IMR-90 (cell line): Measurements from ENCODE around the gene BRF1. TPM values are rescaled to one million over a fixed set of nuclear protein-coding genes. Genes with fewer than 3 reads are reported as not detected.
A peak's percentile ranks its signal among the peaks of the same experiment; 100 is the strongest.

Experiments used
- ATAC-seq: fragments of 200-7000 bp; cut with Tn5 transposase; 2 replicates; pipeline ENCODE4 v1.9.1; 2020; ENCODE audit warnings: low read depth, mild to moderate bottlenecking, moderate library complexity
- BruUV-seq: library from RNA; stranded (reverse); fragments of 400-500 nt; replicated peaks from 2 replicates; lab custom pipeline; 2021; lab: Mats Ljungman, UMichigan
- CTCF ChIA-PET: fragments of 300-600 bp; formaldehyde crosslinking; extraction: SDS; loops from one replicate; lab custom pipeline; 2021; ENCODE audit warnings: antibody characterized with exemption; lab: Yijun Ruan, JAX
- POLR2A ChIA-PET: fragments of 300-600 bp; sonication (Branson Sonifier 250); formaldehyde crosslinking; loops from one replicate; lab custom pipeline; 2022; ENCODE audit warnings: antibody characterized with exemption; ENCODE audit not compliant: unreplicated experiment; lab: Charles Lee
- DNase-seq: peaks from one replicate; pipeline ENCODE4 v3.0.0; 2013
- H2AFZ ChIP-seq: replicated peaks from 2 replicates; pipeline ENCODE3; 2013; ENCODE audit warnings: low read length, mild to moderate bottlenecking; ENCODE audit not compliant: poor library complexity
- H2AK5ac ChIP-seq: 2 replicates; pipeline ENCODE4 v1.6.1; 2013; ENCODE audit warnings: low read depth, low read length, inconsistent platforms
- H2AK9ac ChIP-seq: replicated peaks from 2 replicates; pipeline ENCODE3; 2013; ENCODE audit warnings: mild to moderate bottlenecking, low read depth, low read length, moderate library complexity; ENCODE audit not compliant: poor library complexity
- H2BK120ac ChIP-seq: 2 replicates; pipeline ENCODE4 v1.6.1; 2013; ENCODE audit warnings: low read depth, low read length, inconsistent platforms
- H2BK15ac ChIP-seq: 3 replicates; pipeline ENCODE4 v1.6.1; 2013; ENCODE audit warnings: low read depth, low read length, inconsistent platforms
- H2BK20ac ChIP-seq: 2 replicates; pipeline ENCODE4 v1.6.1; 2013; ENCODE audit warnings: low read depth, mild to moderate bottlenecking, inconsistent platforms, low read length, moderate library complexity
- H2BK5ac ChIP-seq: 2 replicates; pipeline ENCODE4 v1.6.1; 2013; ENCODE audit warnings: mild to moderate bottlenecking, low read depth, low read length, inconsistent platforms; ENCODE audit not compliant: poor library complexity, severe bottlenecking
- H3K14ac ChIP-seq: replicated peaks from 2 replicates; pipeline ENCODE4 v1.6.1; 2013; ENCODE audit warnings: low read depth, low read length, inconsistent platforms
- H3K18ac ChIP-seq: 2 replicates; pipeline ENCODE4 v1.6.1; 2013; ENCODE audit warnings: low read depth, low read length, control low read depth
- H3K23ac ChIP-seq: 2 replicates; pipeline ENCODE4 v1.6.1; 2013; ENCODE audit warnings: low read depth, low read length, inconsistent platforms
- H3K27ac ChIP-seq: 2 replicates; pipeline ENCODE4 v1.5.1; 2013; ENCODE audit warnings: mild to moderate bottlenecking, control low read depth, low read length; ENCODE audit not compliant: insufficient read depth
- H3K27me3 ChIP-seq: 2 replicates; pipeline ENCODE4 v1.6.1; 2013; ENCODE audit warnings: low read length; ENCODE audit not compliant: control insufficient read depth, insufficient read depth
- H3K36me3 ChIP-seq: 2 replicates; pipeline ENCODE4 v1.6.1; 2013; ENCODE audit warnings: low read length, mixed read lengths; ENCODE audit not compliant: control insufficient read depth, insufficient read depth
- H3K4ac ChIP-seq: 2 replicates; pipeline ENCODE4 v1.6.1; 2013; ENCODE audit warnings: low read depth, low read length, inconsistent platforms
- H3K4me1 ChIP-seq: 2 replicates; pipeline ENCODE4 v1.6.1; 2013; ENCODE audit warnings: low read length, mixed read lengths; ENCODE audit not compliant: control insufficient read depth, insufficient read depth
- H3K4me2 ChIP-seq: 2 replicates; pipeline ENCODE4 v1.6.1; 2013; ENCODE audit warnings: low read depth, mild to moderate bottlenecking, control low read depth, low read length, moderate library complexity
- H3K4me3 ChIP-seq: 2 replicates; pipeline ENCODE4 v1.5.1; 2013; ENCODE audit warnings: low read depth, mild to moderate bottlenecking, control low read depth, low read length, moderate library complexity; ENCODE audit not compliant: insufficient read depth
- H3K56ac ChIP-seq: 2 replicates; pipeline ENCODE4 v1.6.1; 2013; ENCODE audit warnings: low read length, inconsistent platforms; ENCODE audit not compliant: insufficient read depth; ENCODE audit errors: extremely low read depth
- H3K79me1 ChIP-seq, 2 experiments: 2 replicates each; pipeline ENCODE4 v1.6.1; 2013; ENCODE audit warnings: low read length in 2 of 2, inconsistent platforms in 1 of 2, low read depth in 1 of 2
- H3K9ac ChIP-seq: 2 replicates; pipeline ENCODE4 v1.6.1; 2013; ENCODE audit warnings: low read depth, low read length, control low read depth
- H3K9me1 ChIP-seq: 2 replicates; pipeline ENCODE4 v1.6.1; 2013; ENCODE audit warnings: low read length, inconsistent platforms; ENCODE audit not compliant: insufficient read depth
- H3K9me3 ChIP-seq: 2 replicates; pipeline ENCODE4 v1.6.1; 2013; ENCODE audit warnings: low read length; ENCODE audit not compliant: control insufficient read depth, insufficient read depth
- H4K20me1 ChIP-seq: 2 replicates; pipeline ENCODE4 v1.6.1; 2013; ENCODE audit warnings: low read length, inconsistent platforms; ENCODE audit not compliant: insufficient read depth
- H4K5ac ChIP-seq: 2 replicates; pipeline ENCODE4 v1.6.1; 2013; ENCODE audit warnings: mild to moderate bottlenecking, low read depth, low read length, control low read depth
- H4K8ac ChIP-seq, 2 experiments: 2 replicates each; pipeline ENCODE4 v1.6.1; 2013; ENCODE audit warnings: low read depth in 2 of 2, low read length in 2 of 2, control low read depth in 1 of 2, inconsistent platforms in 1 of 2
- H4K91ac ChIP-seq: 2 replicates; pipeline ENCODE4 v1.6.1; 2013; ENCODE audit warnings: low read depth, low read length, inconsistent platforms; ENCODE audit not compliant: insufficient read depth
- BHLHE40 ChIP-seq: fragments of 150-350 bp; IDR thresholded peaks from 2 replicates; pipeline ENCODE4 v1.6.1; 2016; ENCODE audit warnings: mild to moderate bottlenecking, low read depth, low read length
- CEBPB ChIP-seq: IDR thresholded peaks from 2 replicates; pipeline ENCODE4 v1.6.1; 2012; ENCODE audit warnings: low read depth, low read length, improper control_type of control experiment
- CHD1 ChIP-seq: IDR thresholded peaks from 2 replicates; pipeline ENCODE4 v1.6.1; 2012; ENCODE audit warnings: low read depth, low read length, improper control_type of control experiment
- FOS ChIP-seq: fragments of 150-350 bp; IDR thresholded peaks from 2 replicates; pipeline ENCODE4 v1.6.1; 2016; ENCODE audit warnings: low read depth, low read length
- MAFK ChIP-seq: IDR thresholded peaks from 2 replicates; pipeline ENCODE4 v1.6.1; 2012; ENCODE audit warnings: low read depth, low read length, improper control_type of control experiment
- MAZ ChIP-seq: IDR thresholded peaks from 2 replicates; pipeline ENCODE4 v1.6.1; 2012; ENCODE audit warnings: low read depth, mild to moderate bottlenecking, low read length, improper control_type of control experiment, moderate library complexity, borderline replicate concordance
- NFE2L2 ChIP-seq: fragments of 150-350 bp; IDR thresholded peaks from 2 replicates; pipeline ENCODE4 v1.6.1; 2016; ENCODE audit warnings: low read depth, mild to moderate bottlenecking, low read length
- POLR2A ChIP-seq: IDR thresholded peaks from 2 replicates; pipeline ENCODE4 v1.6.1; 2012; ENCODE audit warnings: mild to moderate bottlenecking, low read depth, low read length
- RAD21 ChIP-seq: IDR thresholded peaks from 2 replicates; pipeline ENCODE4 v1.6.1; 2012; ENCODE audit warnings: low read length, improper control_type of control experiment
- RCOR1 ChIP-seq: IDR thresholded peaks from 2 replicates; pipeline ENCODE4 v1.6.1; 2012; ENCODE audit warnings: mild to moderate bottlenecking, low read length, improper control_type of control experiment; ENCODE audit not compliant: insufficient replicate concordance
- RFX5 ChIP-seq: IDR thresholded peaks from 2 replicates; pipeline ENCODE4 v1.8.0; 2012; ENCODE audit warnings: low read depth, mild to moderate bottlenecking, low read length, moderate library complexity
- SMC3 ChIP-seq: fragments of 150-350 bp; IDR thresholded peaks from 2 replicates; pipeline ENCODE4 v1.6.1; 2016; ENCODE audit warnings: low read depth, mild to moderate bottlenecking, antibody characterized with exemption, low read length, moderate library complexity
- WGBS, 2 experiments: methylation state at CpG; one replicate each; pipeline versions ENCODE4 v1.1.5 to v1.1.7; 2013; ENCODE audit warnings: missing lambda C conversion rate in 2 of 2; ENCODE audit not compliant: insufficient read length in 1 of 2; ENCODE audit errors: extremely low coverage in 2 of 2; 5-methylcytosine and 5-hydroxymethylcytosine counted together
- dilution Hi-C: fragments of 300-500 bp; cut with HindIII; formaldehyde crosslinking; loops from one replicate; pipeline ENCODE4 v1.14.3; 2018; ENCODE audit warnings: low sequenced_read_pairs; ENCODE audit not compliant: unreplicated experiment
- in situ Hi-C: fragments of 300-500 bp; cut with MboI; formaldehyde crosslinking; loops from 3 replicates; pipeline ENCODE4 v1.14.3; 2019; ENCODE audit warnings: low sequenced_read_pairs, inconsistent platforms, mixed read lengths
- intact Hi-C: fragments of 100-400 bp; cut with micrococcal nuclease; formaldehyde crosslinking; loops from 2 replicates; pipeline ENCODE4 v1.10.0; 2022
- polyA plus RNA-seq, 3 experiments: library from polyadenylated mRNA; depleted of rRNA; stranded (reverse); fragments of >200 nt; gene quantifications; 2 replicates each; pipeline ENCODE4 v1.2.3, GENCODE V29; 2012; ENCODE audit warnings: low replicate concordance in 1 of 3
- total RNA-seq: library from RNA; depleted of rRNA; stranded (reverse); fragments of >200 nt; gene quantifications from 2 replicates; pipeline ENCODE4 v1.2.3, GENCODE V29; 2012
- TF ChIP-seq, protein P1 (sequence below): fragments of 150-350 bp; IDR thresholded peaks from 2 replicates; pipeline ENCODE4 v1.6.1; 2017; ENCODE audit warnings: mild to moderate bottlenecking, antibody characterized with exemption, low read length, low read depth
- TF ChIP-seq, protein P2 (sequence below): conservative IDR thresholded peaks from 2 replicates; pipeline ENCODE4 v1.5.1; 2012; ENCODE audit warnings: mild to moderate bottlenecking, low read depth, low read length, improper control_type of control experiment
- TF ChIP-seq, protein P3 (sequence below): fragments of 150-350 bp; IDR thresholded peaks from 2 replicates; pipeline ENCODE4 v1.6.1; 2016; ENCODE audit warnings: low read depth, mild to moderate bottlenecking, low read length, moderate library complexity, borderline replicate concordance

Gene BRF1
- total and polyA plus RNA-seq, 2 of the 4 experiments (the other 2 are of a cell fraction) = 12.4 to 16.7 TPM

DNA sequence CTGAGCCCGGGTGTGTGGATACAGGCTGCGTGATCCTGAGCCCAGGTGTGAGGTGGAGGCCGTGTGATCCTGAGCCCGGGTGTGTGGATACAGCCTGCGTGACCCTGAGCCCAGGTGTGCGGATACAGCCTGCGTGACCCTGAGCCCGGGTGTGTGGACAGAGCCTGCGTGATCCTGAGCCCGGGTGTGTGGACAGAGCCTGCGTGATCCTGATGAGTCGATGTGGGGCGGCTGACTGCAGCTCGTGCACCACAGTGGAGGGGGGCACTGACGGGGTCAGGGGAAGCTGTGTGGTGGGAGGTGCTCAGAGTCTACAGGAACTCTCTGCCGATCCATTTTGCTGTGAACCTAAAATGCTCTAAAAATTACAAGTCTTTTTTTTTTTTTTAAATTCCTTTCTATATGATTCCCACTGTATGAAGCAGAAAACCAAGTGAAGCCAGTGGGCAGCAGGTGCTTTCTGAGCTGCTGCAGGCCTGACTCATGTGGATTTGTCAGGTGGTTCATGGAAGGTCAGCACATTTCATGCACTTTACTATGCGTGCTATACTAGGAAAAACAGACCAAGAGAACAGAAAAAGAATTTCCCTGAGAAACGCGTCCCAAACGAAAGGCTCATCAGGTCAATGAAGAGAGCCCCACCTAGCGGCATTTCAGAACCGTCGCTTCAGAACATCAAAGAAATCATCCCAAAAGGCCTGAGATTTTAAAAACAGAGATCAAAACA, 19.3 kb downstream of the BRF1 start:
- no peak overlapping the region for H2BK15ac ChIP-seq
- H3K56ac ChIP-seq = no peak overlapping the region
- H3K79me1 ChIP-seq = peaks cover 25 to 51% of the 10 kb centered on the region in 2 experiments
- intact Hi-C loops = loop anchor here (1.0 to 5.0 kb wide), 3 partner anchors 71 to 191 kb away; no protein-coding TSS in a partner anchor
- no peak overlapping the region for H3K23ac ChIP-seq
- dilution Hi-C loops = no loop called here
- H2AK5ac ChIP-seq = no peak overlapping the region
- peaks cover 10% of the 10 kb centered on the region for H3K36me3 ChIP-seq
- no peak overlapping the region for H2BK5ac ChIP-seq
- POLR2A ChIA-PET = no interaction called here
- no peak overlapping the region for H3K14ac ChIP-seq
- peaks cover 42% of the 10 kb centered on the region for H4K20me1 ChIP-seq
- no peak overlapping the region for H3K4ac ChIP-seq
- CTCF ChIA-PET = interaction anchor here (0.6 kb wide), 2 partner anchors 9 to 190 kb away, joined by 3 to 4 read pairs; no protein-coding TSS in a partner anchor
- DNase-seq (peak; percentile 83), ATAC-seq (peak; percentile 88)
- H3K4me2 ChIP-seq = no peak overlapping the region
- H3K18ac ChIP-seq = no peak overlapping the region
- no peaks in the 10 kb centered on the region for H3K9me1 ChIP-seq
- no peak overlapping the region for H2AK9ac ChIP-seq
- no peak overlapping the region for H4K8ac ChIP-seq
- WGBS, 2 experiments = 41% methylated on average over 11 of the region's 23 CpGs; no CpG with 5 or more reads in 1 of the 2 experiments
- H2BK20ac ChIP-seq = no peak overlapping the region
- BruUV-seq = no TSS peak
- no peaks in the 10 kb centered on the region; the same call in 1 of the 2 replicates for H3K4me1 ChIP-seq
- in situ Hi-C loops = loop anchor here (5.0 kb wide), 1 partner anchor 79 kb away; no protein-coding TSS in a partner anchor
- H3K27ac ChIP-seq = no peak overlapping the region
- H3K9me3 ChIP-seq = no peaks in the 10 kb centered on the region
- H3K9ac ChIP-seq = no peak overlapping the region
- no peak overlapping the region for H3K4me3 ChIP-seq
- no peak overlapping the region for H2BK120ac ChIP-seq
- no peak overlapping the region for H4K5ac ChIP-seq
- no peak overlapping the region for H4K91ac ChIP-seq
- H2AFZ ChIP-seq = no peak overlapping the region
- no peaks in the 10 kb centered on the region for H3K27me3 ChIP-seq
- TF ChIP-seq, protein P1, sequence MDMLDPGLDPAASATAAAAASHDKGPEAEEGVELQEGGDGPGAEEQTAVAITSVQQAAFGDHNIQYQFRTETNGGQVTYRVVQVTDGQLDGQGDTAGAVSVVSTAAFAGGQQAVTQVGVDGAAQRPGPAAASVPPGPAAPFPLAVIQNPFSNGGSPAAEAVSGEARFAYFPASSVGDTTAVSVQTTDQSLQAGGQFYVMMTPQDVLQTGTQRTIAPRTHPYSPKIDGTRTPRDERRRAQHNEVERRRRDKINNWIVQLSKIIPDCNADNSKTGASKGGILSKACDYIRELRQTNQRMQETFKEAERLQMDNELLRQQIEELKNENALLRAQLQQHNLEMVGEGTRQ = no peak
- TF ChIP-seq RAD21 = peak; percentile 82
- peak; percentile 71 for TF ChIP-seq SMC3
- TF ChIP-seq, protein P2, sequence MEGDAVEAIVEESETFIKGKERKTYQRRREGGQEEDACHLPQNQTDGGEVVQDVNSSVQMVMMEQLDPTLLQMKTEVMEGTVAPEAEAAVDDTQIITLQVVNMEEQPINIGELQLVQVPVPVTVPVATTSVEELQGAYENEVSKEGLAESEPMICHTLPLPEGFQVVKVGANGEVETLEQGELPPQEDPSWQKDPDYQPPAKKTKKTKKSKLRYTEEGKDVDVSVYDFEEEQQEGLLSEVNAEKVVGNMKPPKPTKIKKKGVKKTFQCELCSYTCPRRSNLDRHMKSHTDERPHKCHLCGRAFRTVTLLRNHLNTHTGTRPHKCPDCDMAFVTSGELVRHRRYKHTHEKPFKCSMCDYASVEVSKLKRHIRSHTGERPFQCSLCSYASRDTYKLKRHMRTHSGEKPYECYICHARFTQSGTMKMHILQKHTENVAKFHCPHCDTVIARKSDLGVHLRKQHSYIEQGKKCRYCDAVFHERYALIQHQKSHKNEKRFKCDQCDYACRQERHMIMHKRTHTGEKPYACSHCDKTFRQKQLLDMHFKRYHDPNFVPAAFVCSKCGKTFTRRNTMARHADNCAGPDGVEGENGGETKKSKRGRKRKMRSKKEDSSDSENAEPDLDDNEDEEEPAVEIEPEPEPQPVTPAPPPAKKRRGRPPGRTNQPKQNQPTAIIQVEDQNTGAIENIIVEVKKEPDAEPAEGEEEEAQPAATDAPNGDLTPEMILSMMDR = peak; percentile 86
- no peak for TF ChIP-seq RFX5
- TF ChIP-seq CHD1 = no peak
- TF ChIP-seq, protein P3, sequence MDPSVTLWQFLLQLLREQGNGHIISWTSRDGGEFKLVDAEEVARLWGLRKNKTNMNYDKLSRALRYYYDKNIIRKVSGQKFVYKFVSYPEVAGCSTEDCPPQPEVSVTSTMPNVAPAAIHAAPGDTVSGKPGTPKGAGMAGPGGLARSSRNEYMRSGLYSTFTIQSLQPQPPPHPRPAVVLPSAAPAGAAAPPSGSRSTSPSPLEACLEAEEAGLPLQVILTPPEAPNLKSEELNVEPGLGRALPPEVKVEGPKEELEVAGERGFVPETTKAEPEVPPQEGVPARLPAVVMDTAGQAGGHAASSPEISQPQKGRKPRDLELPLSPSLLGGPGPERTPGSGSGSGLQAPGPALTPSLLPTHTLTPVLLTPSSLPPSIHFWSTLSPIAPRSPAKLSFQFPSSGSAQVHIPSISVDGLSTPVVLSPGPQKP = no peak
- TF ChIP-seq MAZ = no peak
- TF ChIP-seq NFE2L2 = no peak
- peak; percentile 54; the same call in 1 of the 2 replicates for TF ChIP-seq MAFK
- TF ChIP-seq BHLHE40 = peak; percentile 34; the same call in 1 of the 2 replicates
- peak; percentile 98 for TF ChIP-seq RCOR1
- no peak for TF ChIP-seq CEBPB
- TF ChIP-seq POLR2A = no peak
- TF ChIP-seq FOS = no peak
